Activated T-helper 1 cell treated with Interleukin-2 at 50 U/mL for 16 hours (primary cell): Measurements from ENCODE around the gene SPARCL1.
"Not testable (repeated sequence)": the region's sequence is repeated elsewhere in the genome, so short reads cannot be mapped to it uniquely, and the experiment has no call there.

ENCODE experiments used
- DNase-seq: peaks from one replicate; pipeline ENCODE4 v3.0.0-alpha.2; 2020; ENCODE audit warnings: low read depth

SPARCL1 gene, protein sequence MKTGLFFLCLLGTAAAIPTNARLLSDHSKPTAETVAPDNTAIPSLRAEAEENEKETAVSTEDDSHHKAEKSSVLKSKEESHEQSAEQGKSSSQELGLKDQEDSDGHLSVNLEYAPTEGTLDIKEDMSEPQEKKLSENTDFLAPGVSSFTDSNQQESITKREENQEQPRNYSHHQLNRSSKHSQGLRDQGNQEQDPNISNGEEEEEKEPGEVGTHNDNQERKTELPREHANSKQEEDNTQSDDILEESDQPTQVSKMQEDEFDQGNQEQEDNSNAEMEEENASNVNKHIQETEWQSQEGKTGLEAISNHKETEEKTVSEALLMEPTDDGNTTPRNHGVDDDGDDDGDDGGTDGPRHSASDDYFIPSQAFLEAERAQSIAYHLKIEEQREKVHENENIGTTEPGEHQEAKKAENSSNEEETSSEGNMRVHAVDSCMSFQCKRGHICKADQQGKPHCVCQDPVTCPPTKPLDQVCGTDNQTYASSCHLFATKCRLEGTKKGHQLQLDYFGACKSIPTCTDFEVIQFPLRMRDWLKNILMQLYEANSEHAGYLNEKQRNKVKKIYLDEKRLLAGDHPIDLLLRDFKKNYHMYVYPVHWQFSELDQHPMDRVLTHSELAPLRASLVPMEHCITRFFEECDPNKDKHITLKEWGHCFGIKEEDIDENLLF

DNA sequence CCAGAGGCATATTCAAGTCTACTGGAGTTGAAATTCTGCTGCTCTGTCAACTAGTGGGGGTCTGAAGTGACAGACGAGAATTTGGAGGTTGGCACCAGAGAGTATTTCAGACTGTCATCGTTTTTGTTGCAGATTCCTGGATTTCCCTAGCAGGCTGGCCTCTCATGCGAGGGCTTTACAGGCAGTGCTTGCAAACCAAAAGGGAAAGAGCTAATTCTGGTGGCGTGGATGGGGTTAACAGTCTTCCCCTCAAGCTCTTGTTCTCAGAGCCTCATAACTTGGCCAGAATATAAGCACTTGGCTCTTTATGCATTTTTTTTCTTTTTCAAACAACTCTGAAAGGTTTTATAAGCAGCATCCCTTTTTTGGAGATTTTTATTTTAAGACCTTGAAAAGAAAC lies at the start of gene SPARCL1:
Gene SPARCL1, minus strand, starts transcription at position 190 of the 400 bp plus-strand sequence. CDS start 29,802 bp downstream, outside the sequence.
- no peak for DNase-seq

DNA sequence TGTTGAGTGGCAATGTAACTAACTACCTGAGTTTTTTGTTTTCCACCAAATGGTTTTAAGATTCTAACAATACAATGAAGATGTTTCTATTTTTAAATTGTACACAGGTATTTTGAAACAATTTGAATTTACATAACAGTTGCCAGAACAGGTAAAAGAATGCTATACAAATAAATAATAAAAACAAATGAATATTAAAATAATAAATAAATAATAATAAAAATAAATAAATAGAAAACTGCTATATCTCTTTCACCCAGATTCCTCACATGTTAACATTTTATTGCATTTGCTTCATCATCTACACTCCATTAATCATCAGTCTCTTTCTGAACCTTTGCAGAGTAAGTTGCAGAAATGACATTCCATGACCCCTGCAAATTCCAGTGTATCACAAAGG lies 46.8 kb upstream of the SPARCL1 start:
- no peak for DNase-seq

DNA sequence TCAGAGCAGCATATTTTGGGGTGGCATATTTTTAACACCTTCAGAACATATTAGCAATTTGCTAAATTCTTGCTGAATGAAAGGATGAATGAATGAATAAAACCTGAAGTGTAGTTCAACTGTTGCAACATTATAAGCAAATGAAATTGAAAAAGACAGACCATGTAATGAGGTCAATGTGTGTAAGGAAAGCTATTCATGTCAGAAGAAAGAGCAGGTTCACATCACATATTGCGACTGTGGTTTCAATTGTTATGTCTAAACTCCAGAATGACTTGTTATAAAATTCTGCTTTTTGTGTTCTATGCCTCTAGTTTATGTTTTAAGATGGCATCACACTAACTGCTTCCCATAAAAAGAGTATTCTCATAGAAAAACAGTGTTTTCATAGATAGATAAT lies 46.2 kb upstream of the SPARCL1 start:
- no peak for DNase-seq

DNA sequence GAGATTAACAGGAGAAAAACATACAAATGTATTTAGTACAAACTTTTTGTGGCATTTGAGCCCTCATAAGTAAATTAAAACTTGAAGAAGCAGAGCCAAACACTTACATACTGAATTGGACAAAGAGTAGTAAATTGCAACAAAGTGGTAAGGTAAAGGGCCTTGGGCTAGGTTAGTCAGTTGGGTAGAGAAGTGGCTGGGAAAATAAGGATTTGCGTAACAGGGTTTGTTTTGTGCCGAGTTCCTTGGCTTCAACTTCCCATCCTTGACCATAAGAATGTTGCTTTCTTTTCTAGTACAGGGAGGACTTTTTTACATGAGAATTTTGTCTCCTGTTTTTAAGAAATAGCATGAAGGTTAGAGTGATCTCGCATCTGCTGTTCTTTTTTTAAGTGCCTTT lies 45.8 kb upstream of the SPARCL1 start:
- no peak for DNase-seq

DNA sequence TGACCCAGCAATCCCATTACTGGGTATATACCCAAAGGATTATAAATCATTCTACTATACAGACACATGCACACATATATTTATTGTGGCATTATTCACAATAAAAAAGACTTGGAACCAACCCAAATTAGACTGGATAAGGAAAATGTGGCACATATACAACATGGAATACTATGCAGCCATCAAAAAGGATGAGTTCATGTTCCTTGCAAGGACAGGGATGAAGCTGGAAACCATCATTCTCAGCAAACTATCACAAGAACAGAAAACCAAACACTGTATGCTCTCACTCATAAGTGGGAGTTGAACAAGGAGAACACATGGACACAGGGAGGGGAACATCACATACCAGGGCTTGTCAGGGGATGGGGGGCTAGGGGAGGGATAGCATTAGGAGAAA lies 45.2 kb upstream of the SPARCL1 start:
- DNase-seq: not testable (repeated sequence)

DNA sequence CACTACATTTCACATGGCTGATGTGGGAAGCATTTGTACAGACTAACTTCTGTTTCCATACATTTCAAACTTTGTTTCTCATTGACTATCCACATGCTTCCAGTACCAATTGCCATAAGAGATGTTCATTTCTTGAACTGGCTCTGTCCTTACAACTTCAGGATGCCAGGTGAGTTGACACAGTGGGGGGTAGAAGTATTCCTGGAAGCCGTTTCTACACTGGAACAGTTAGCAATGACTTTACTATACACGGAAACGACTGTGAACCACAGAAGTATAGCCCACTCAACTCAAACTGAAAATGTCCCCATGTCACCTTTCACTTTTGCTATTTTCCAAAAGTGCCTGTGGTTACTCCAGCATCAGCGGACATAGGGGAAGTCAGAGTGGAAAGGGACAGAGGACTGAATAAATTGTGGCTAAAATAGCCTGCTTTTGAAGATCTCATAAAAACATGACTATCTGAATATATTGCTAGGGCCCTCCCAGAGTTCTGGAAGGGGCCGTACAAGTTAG lies 41.2 kb upstream of the SPARCL1 start:
- DNase-seq: no peak

DNA sequence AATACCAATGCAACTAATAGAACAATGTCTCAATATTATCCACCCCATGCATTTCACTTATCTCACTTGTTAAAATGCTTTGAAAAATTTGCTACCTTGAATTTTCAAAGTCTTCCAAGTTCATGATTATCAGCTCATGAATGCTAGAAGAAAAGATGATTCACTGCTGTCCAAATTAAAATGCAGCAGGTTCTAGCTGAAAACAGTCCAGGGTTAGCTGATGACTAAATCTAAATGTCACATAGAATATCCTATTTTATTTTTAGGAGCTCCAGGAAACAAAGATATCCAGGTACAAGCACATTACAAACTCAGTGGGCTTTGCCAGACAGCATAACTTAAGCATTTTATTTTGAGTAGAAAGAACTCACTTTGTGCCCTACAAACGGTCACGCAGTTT lies 38.0 kb upstream of the SPARCL1 start:
- DNase-seq: no peak

DNA sequence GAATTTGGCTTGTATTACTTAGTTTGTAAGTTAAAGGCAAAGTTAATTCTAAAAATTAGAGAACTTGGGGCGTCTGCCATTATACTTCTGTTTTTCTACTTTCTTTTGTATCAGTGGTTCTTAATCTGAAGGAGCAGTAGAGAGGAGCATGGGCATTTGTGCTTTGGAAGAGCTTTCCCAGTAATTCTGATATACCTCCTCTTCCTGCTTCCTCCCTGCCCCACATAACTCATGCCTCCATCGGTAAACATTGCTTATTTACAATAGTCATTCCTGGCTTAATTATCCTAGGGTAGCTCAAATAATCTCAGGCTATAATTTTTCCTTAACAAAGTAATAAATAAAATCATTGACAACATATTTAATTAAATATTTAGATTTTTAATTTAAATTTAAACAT lies 37.1 kb upstream of the SPARCL1 start:
- no peak for DNase-seq

DNA sequence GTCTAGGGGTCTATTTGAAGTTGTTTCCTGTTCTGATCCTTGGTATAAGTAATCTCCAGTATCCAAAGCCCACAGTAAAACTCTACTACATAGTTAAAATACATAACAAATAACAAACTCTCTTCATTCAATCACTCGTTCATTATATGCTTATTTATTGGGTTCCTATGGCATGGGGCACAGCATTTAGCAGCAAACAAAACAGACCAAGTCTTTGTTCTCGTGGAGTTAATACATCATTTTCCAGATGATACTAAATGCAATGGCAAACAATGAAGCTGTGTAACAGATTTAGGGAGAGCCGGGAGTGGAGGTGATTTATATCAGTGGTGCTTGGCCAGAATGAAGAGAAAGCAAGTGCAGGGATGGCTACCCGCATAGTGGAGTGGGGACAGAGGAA lies 36.6 kb upstream of the SPARCL1 start:
- no peak for DNase-seq

DNA sequence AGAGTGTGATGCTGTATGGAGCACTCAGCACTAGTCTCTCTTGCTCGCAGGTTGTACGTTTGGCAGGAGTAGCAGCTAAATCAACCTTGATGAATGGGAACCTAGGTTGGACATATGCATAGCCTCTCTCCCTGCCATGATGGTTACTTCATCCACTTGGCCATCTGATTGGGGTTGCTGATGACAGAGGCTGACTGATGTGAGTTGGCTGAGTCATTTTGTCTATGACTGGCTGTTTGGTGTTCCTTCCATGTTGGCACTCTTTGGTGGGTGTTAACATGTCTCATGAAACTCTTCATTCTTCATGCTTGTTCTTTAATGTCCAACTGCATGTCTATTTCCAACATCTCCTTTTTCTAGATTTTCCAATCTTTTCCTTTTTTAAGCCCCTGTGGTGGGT lies 31.6 kb upstream of the SPARCL1 start:
- no peak for DNase-seq

DNA sequence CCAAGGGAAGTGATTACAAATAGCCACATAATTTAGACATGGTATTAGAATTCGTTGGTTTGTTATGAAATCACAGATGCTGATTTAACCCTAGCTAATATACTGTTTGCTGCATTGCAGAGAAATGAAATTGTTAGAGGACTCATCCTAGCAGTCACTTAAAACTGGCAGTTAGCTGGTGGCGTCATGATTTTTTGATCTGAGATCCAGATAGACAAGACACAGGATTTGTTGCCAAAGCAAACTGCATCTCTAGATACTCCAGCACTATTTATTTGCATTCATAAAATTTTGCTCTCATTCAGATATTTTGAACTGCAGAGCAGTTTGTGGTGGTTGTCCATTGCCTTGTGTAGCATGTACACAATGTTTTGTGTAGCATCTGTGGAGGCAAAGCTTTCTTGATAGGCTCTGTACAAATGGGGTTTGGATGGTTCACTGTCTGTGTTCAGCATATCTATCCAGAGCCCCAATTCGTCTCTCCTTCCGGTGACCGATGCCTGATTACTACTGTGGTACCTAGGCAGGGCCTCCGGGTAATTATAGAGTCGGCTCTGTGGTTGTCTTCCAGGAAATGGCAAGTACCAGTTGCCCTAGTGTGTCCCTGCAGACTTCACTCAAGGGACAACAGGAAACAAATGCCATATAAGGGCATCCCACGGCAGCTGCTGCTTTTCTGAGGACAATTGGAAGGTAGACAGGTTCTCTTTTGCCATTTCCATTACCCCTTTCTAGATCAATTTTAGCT lies 30.1 kb upstream of the SPARCL1 start:
- DNase-seq: peak; percentile 5

DNA sequence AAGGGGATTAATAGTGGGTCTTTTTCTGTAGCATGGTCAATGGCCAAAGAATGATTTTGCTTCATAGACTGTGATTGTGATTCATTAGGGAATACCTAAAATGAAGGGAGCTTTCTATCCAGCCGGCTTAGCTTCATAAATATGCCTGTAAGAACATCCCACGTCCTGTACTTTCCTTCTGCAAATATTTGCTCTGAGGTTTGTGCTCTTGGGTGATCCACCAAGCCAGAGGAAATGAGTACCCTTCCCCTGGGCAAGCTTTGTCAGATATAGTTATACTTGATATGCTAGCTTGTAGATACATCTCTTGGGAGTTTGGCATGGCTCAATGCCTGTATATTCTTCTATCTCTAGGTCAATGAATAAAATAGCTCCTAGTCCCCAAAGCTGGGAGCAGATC lies 28.2 kb upstream of the SPARCL1 start:
- DNase-seq: no peak

DNA sequence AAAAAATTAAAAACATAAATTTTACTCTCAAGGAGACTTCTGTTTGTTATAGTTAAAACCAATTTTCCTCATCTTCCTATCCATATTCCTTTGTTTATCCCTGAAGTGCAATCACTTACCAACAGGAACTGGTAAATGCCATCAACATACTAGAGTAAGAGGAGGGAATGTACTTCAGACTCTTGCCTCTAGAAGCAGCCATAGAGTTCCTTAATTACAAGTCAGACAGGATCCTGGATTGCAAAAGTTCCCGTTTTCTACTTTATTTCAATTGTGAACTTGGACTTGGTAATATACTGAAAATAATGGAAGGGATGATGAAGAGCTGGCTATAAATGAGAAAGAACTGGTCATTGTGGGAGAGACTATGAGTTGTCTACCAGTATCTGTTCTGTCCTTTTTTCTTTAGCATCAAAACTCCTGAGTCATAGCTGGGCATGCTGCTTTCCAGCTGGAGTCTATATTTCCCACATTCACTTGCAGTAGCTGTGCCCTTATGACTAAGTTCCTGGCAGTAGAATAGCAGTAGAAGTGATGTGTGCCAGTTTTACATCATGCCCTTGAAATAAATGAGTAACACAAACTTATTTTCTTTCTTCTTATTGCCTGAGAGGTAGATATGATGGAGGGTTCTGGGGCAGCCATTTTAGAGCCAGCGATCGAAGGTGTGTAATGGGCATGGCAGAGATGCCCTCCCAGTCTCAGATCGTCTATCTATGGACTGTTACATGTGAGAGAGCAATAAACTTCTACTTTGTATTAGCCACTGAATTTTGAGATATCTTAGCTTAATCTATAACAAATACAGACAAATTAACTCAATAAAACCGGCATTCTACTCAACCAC lies 26.8 kb upstream of the SPARCL1 start:
- no peak for DNase-seq

DNA sequence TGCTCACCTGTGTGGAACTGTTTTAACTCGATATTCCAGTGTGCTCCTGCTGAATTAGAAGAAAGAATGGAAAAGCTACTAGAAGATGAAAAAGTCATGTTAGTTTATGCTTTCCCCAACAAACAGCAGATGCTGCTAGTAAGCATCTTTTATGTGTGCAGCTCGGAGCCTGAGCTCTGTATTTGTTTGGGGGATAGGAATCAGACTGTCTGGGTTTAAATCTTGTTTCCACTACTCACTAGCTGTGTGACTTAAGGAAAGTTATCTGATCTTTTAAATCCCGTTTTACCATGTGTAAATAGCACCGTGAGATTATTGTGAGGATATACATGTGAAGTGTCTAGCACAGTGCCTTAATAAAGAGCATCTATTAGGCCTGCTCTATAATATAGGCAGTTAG lies 24.0 kb upstream of the SPARCL1 start:
- no peak for DNase-seq

DNA sequence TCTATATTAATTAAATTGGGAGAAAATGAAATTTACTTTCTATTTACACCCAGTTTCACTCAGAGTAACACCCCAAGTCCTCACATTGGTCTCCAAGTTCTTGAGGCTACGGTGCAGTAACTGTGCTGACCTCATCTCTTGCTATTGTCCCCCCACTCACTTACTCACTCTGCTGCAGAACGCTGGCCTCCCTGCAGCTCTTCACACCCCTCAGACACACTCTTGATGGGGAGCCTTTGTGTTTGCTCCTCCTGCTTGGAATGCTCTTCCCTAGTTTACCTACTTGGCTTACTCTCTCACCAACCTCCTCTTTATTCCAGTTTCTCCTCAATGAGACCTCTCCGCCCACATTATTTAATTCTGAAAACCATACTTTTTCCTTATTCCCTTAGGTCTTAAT lies 22.2 kb upstream of the SPARCL1 start:
- no peak for DNase-seq

DNA sequence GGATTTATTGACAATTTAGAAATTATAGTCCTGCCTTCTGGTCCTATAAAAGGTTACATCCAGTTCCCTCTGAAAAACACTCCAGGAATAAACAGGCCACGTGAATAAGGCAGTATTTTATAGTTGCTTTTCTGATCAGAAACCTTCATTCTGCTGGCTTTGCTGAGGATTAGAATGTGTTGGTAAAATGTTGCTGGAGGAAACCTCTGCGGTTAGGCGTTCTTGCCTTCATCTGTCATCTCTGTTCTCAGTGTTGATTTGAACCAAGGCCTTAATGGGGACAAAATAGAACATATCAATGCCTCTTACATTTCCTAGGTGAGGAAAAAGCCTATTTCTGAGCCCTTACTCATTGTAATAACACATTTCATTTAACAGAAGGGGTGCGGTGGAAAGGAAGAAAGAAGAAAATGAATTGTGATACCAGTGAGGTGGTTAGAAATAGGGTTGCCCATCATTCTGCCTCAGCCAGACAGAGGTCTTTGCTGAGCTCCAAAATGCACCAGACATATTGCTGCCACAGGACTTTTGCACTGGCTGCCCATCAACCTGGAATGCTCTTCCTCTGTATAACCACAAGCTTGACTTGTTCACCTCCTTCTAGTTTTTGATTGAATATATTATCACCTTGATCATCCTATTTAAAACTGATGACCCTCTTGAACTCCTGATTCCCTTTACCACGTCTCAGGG lies 18.0 kb upstream of the SPARCL1 start:
- DNase-seq: no peak

DNA sequence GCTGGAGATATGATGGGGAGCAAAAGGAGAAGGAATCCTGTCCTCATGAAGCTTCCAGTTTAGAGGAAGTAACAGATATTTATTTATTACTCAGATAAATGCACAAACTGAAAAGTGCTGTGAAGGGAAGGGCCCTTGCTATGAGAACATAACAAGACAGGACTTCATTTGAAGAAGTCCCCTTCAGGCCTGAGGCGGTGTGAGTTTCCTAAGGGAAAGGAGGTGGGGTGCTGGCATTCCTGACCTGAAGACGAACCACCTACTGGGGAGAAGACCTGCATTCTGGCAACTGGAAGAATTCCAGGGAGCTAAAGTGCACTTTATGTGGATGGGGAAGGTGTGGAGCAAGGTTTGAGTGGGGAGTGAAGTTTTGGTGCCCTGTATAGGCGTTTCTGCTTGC lies 15.9 kb upstream of the SPARCL1 start:
- no peak for DNase-seq

DNA sequence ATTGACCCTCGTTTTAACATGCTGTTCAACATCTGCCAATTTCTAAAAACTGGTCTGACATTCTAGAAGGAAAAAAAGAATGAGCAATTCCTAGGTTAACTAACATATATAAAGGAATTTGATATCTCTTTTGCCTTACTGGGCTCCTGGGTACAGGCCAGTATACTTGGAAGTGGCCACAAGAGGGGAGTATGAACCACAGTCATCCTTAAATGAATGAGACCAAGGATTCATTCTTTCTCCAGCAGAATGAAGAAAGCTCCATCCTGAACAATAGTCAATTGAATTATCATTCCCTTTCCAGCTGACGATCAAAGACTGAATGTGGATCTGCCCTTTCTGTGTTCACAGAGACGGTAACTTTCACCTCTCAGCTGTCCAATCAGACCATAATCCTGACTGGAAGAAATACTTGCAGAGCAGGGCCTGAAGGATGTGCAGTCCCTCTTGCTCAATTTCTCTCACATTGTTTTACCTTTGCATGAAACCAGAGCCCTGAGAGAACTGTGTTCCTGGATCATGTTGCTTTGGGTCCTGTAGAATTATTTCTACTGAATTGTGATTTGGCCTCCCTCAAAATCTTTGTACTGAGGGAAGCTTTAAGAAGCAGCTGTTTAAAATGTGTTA lies 14.8 kb upstream of the SPARCL1 start:
- DNase-seq: no peak

DNA sequence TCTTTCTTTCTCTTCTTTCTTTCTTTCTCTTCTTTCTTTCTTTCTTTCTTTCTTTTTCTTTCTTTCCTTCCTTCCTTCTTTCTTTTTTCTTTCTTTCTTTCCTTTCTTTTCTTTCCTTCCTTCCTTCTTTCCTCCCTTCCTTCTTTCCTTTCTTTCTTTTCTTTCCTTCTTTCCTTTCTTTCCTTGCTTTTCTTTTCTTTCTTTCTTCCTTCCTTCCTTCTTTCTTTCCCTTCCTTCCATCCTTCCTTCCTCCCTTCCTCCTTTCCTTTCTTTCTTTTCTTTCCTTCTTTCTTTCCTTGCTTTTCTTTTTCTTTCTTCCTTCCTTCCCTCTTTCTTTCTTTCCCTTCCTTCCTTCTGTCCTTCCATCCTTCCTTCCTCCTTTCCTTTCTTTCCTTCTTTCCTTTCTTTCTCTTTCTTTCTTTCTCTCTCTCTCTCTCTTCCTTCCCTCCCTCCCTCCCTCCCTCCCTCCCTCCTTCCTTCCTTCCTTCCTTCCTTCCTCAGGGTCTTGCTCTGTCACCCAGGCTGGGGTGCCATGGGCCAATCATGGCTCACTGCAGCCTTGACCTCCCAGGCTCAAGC lies 13.6 kb upstream of the SPARCL1 start:
- DNase-seq: no peak

DNA sequence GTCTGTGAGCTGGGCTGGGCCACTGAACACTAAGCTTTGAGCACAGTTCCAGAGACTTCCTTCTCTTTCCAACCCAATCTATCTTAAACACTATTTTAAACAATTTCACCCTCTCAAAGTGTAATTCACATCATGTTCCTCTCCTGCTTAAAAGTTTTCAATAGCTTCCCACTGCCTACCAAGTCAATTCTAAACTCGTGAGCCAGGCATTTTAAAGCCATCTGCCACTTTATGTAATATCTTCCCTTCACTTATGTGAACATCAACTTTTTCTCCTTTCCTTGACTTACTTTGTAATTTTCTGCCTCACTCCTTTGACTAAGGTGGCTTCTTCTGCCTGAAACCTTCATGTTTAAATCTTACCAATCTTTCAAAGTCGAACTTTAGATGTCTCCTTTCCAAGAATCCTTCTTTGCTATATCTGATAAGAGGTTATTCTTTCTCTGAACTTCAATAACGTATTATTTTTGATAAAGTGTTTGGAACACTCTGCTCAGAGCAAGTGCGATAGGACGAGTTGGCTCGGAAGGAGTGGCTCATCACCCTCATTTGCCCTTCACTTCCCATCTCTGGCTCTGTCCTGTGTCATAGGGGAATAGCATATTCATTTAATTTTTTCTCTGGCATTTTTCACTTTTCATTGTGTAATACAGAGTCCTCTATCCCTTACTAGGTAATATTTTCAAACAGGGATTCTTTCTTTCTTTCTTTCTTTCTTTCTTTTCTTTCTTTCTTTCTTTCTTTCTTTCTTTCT lies 13.0 kb upstream of the SPARCL1 start:
- DNase-seq: no peak
